Mucosa of descending colon (tissue), 3 donors: Measurements from ENCODE around the gene MRPS9. TPM values are rescaled to one million over a fixed set of nuclear protein-coding genes. Genes with fewer than 3 reads are reported as not detected.

ENCODE experiments used
- ATAC-seq: fragments of 200-7000 bp; cut with Tn5 transposase; one replicate; pipeline ENCODE4 v1.9.1; 2020; ENCODE audit warnings: mild to moderate bottlenecking, moderate library complexity
- DNase-seq, 3 donors: peaks; one replicate each; pipeline ENCODE4 v3.0.0-alpha.2; 2020
- H3K36me3 ChIP-seq: fragments of 200-600 bp; one replicate; pipeline ENCODE4 v1.8.0; 2021; ENCODE audit warnings: low read depth, mild to moderate bottlenecking
- H3K4me1 ChIP-seq: fragments of 200-600 bp; one replicate; pipeline ENCODE4 v1.8.0; 2021; ENCODE audit warnings: low read depth, mild to moderate bottlenecking
- H3K4me3 ChIP-seq: fragments of 200-600 bp; one replicate; pipeline ENCODE4 v1.8.0; 2021; ENCODE audit warnings: mild to moderate bottlenecking
- H3K9me3 ChIP-seq: fragments of 200-600 bp; one replicate; pipeline ENCODE4 v1.8.0; 2021; ENCODE audit warnings: mild to moderate bottlenecking
- CTCF ChIP-seq: fragments of 200-600 bp; IDR thresholded peaks from one replicate; pipeline ENCODE4 v1.8.0; 2022; ENCODE audit warnings: antibody characterized with exemption, mild to moderate bottlenecking
- intact Hi-C, 2 donors: fragments of 100-400 bp; cut with DNase I in 1 of 2; cut with micrococcal nuclease in 1 of 2; formaldehyde crosslinking; loops; one replicate each; pipeline versions ENCODE4 v1.11.0 to v1.11.1; 2022; cut with DNase I, micrococcal nuclease
- total RNA-seq, 3 donors: library from RNA; stranded (reverse); fragmentation: NEBNext Ultra II Directional in 2 of 3; extraction: Animal tissue kit (Norgen Biotek cat#: 25700) in 2 of 3; gene quantifications; one replicate each; pipeline versions ENCODE4 v1.2.1 to v1.2.4, GENCODE V29; 2021 to 2023
- donor health status: DM: no; HTN: no; CAD: no; lungs with moderate emphysema.
- donor health status: DM: no; HTN: no; CAD: no.
- donor health status: DM: no; HTN: yes; CAD: no.

Gene MRPS9
- total RNA-seq, 3 donors from 2014 or later, result 20.5 to 29.6 (median 22.6) TPM

- H3K36me3 ChIP-seq, result no peaks in the 10 kb centered on the region
- ATAC-seq, result no peak
- H3K9me3 ChIP-seq, result no peaks in the 10 kb centered on the region
- peaks cover 3% of the 10 kb centered on the region for H3K4me1 ChIP-seq
- no peak for DNase-seq
- TF ChIP-seq CTCF, result no peak
- H3K4me3 ChIP-seq, result no peak overlapping the region
- intact Hi-C loops, result no loop called here
These were observed 64.1 kb downstream of the MRPS9 start for GRCh38 chr2:105102001-105102400.

- no peaks in the 10 kb centered on the region for H3K36me3 ChIP-seq
- intact Hi-C loops, result no loop called here
- H3K4me1 ChIP-seq, result peaks cover 3% of the 10 kb centered on the region
- H3K4me3 ChIP-seq, result no peak overlapping the region
- DNase-seq (no peak), ATAC-seq (no peak)
- TF ChIP-seq CTCF, result no peak
- H3K9me3 ChIP-seq, result no peaks in the 10 kb centered on the region
These were observed 65.1 kb downstream of the MRPS9 start for GRCh38 chr2:105102963-105103421.

GRCh38 chr2:105103481-105103880 is 65.6 kb downstream of the MRPS9 start:
- DNase-seq (no peak), ATAC-seq (no peak)
- H3K36me3 ChIP-seq, result no peaks in the 10 kb centered on the region
- no peaks in the 10 kb centered on the region for H3K9me3 ChIP-seq
- H3K4me3 ChIP-seq, result no peak overlapping the region
- intact Hi-C loops, result no loop called here
- no peak for TF ChIP-seq CTCF
- H3K4me1 ChIP-seq, result peaks cover 3% of the 10 kb centered on the region

GRCh38 chr2:105104208-105104731 is 66.4 kb downstream of the MRPS9 start:
- intact Hi-C loops, result no loop called here
- no peak for TF ChIP-seq CTCF
- no peak for DNase-seq
- Histone ChIP-seq H3K36me3 (no peaks in the 10 kb centered on the region), H3K4me3 (no peak overlapping the region), H3K4me1 (peaks cover 3% of the 10 kb centered on the region), H3K9me3 (no peaks in the 10 kb centered on the region)
- ATAC-seq, result no peak

GRCh38 chr2:105110295-105110829 is 72.5 kb downstream of the MRPS9 start:
- Histone ChIP-seq H3K4me3 (no peak overlapping the region), H3K36me3 (no peaks in the 10 kb centered on the region), H3K9me3 (no peaks in the 10 kb centered on the region), H3K4me1 (peaks cover 3% of the 10 kb centered on the region)
- TF ChIP-seq CTCF, result no peak
- ATAC-seq (no peak), DNase-seq (no peak)
- intact Hi-C loops, result loop anchor here in 1 of 2 donors (5.0 kb wide), 1 partner anchor 127 kb away; no protein-coding TSS in a partner anchor
